HUDEP-2 (cell line): ENCODE measurements around the gene PAM16.
"Not testable (repeated sequence)": the region's sequence is repeated elsewhere in the genome, so short reads cannot be mapped to it uniquely, and the experiment has no call there.

Source experiments
- DNase-seq, 76 experiments: peaks; one replicate each; lab custom pipeline; 2025; ENCODE audit not compliant: unreplicated experiment in 76 of 76; lab: John Stamatoyannopoulos, UW

PAM16 gene

GRCh38 chr16:4350787-4351659, at the start of gene PAM16:
TSS of gene PAM16 (minus strand) at chr16:4351321. CDS start at chr16:4351234, 87 bp downstream.
- peak in 75 of 76 experiments; percentile 26 to 98 (median 94) for DNase-seq

- DNase-seq: no peak
Observed at GRCh38 chr16:4399001-4399730, 48.0 kb upstream of the PAM16 start.

- no peak for DNase-seq
Observed at GRCh38 chr16:4395055-4395726, 44.1 kb upstream of the PAM16 start.

- not testable (repeated sequence) for DNase-seq
Observed at GRCh38 chr16:4393850-4394249, 42.7 kb upstream of the PAM16 start.

GRCh38 chr16:4393240-4393600, 42.1 kb upstream of the PAM16 start:
- DNase-seq: no peak

GRCh38 chr16:4392382-4393239, 41.5 kb upstream of the PAM16 start:
- no peak for DNase-seq

GRCh38 chr16:4391631-4392381, 40.7 kb upstream of the PAM16 start:
- no peak for DNase-seq

GRCh38 chr16:4390266-4391260, 39.4 kb upstream of the PAM16 start:
- DNase-seq: no peak

- DNase-seq: no peak
Observed at GRCh38 chr16:4389051-4389955, 38.2 kb upstream of the PAM16 start.

GRCh38 chr16:4388271-4389021, 37.3 kb upstream of the PAM16 start:
- DNase-seq: no peak

GRCh38 chr16:4387781-4388180, 36.7 kb upstream of the PAM16 start:
- DNase-seq: no peak

GRCh38 chr16:4386951-4387565, 35.9 kb upstream of the PAM16 start:
- no peak for DNase-seq

- DNase-seq: no peak
Observed at GRCh38 chr16:4386451-4386805, 35.3 kb upstream of the PAM16 start.

GRCh38 chr16:4385789-4386450, 34.8 kb upstream of the PAM16 start:
- no peak for DNase-seq

- no peak for DNase-seq
Observed at GRCh38 chr16:4385066-4385788, 34.1 kb upstream of the PAM16 start.
